Hepatocyte (in vitro differentiated cells): Measurements from ENCODE around the gene SPON1. TPM values are rescaled to one million over a fixed set of nuclear protein-coding genes. Genes with fewer than 3 reads are reported as not detected.
A peak's percentile ranks its signal among the peaks of the same experiment; 100 is the strongest.
"Not testable (repeated sequence)": the region's sequence is repeated elsewhere in the genome, so short reads cannot be mapped to it uniquely, and the experiment has no call there.

Source experiments
- DNase-seq: peaks from one replicate; pipeline ENCODE4 v3.0.0-alpha.2; 2016; ENCODE audit warnings: low spot score
- H2AFZ ChIP-seq: fragments of 200-600 bp; sonication (generic); 2 replicates; pipeline ENCODE4 v1.6.0; 2016; ENCODE audit warnings: antibody characterized with exemption, mild to moderate bottlenecking
- H3K27ac ChIP-seq: fragments of 200-600 bp; sonication (generic); 2 replicates; pipeline ENCODE4 v1.5.1; 2016; ENCODE audit warnings: mild to moderate bottlenecking
- H3K27me3 ChIP-seq: fragments of 200-600 bp; sonication (generic); 2 replicates; pipeline ENCODE4 v1.6.1; 2016
- H3K36me3 ChIP-seq: fragments of 200-600 bp; sonication (generic); replicated peaks from 2 replicates; pipeline ENCODE4 v1.5.1; 2016; ENCODE audit warnings: low read depth; ENCODE audit not compliant: insufficient read depth
- H3K4me1 ChIP-seq: fragments of 200-600 bp; sonication (generic); 2 replicates; pipeline ENCODE4 v1.5.1; 2016; ENCODE audit warnings: mild to moderate bottlenecking, moderate library complexity; ENCODE audit not compliant: insufficient read depth
- H3K4me2 ChIP-seq: fragments of 200-600 bp; sonication (generic); 2 replicates; pipeline ENCODE4 v1.6.0; 2016
- H3K4me3 ChIP-seq: fragments of 200-600 bp; sonication (generic); 2 replicates; pipeline ENCODE4 v1.5.1; 2016; ENCODE audit warnings: mild to moderate bottlenecking
- H3K79me2 ChIP-seq: fragments of 200-600 bp; sonication (generic); 2 replicates; pipeline ENCODE4 v1.6.0; 2017; ENCODE audit warnings: mild to moderate bottlenecking
- H3K9me2 ChIP-seq: fragments of 200-600 bp; sonication (generic); replicated peaks from 2 replicates; pipeline ENCODE4 v1.6.0; 2017; ENCODE audit warnings: mild to moderate bottlenecking; ENCODE audit not compliant: insufficient read depth
- H3K9me3 ChIP-seq: fragments of 200-600 bp; sonication (generic); 2 replicates; pipeline ENCODE4 v1.5.1; 2016; ENCODE audit warnings: low read depth, mild to moderate bottlenecking
- H4K20me1 ChIP-seq: fragments of 200-600 bp; sonication (generic); 2 replicates; pipeline ENCODE4 v1.6.0; 2016; ENCODE audit warnings: mild to moderate bottlenecking; ENCODE audit not compliant: insufficient read depth, poor library complexity, severe bottlenecking
- EZH2 ChIP-seq: fragments of 200-600 bp; sonication (generic); IDR thresholded peaks from 2 replicates; pipeline ENCODE4 v1.6.1; 2016; ENCODE audit warnings: antibody characterized with exemption, mild to moderate bottlenecking, borderline replicate concordance
- EZH2phosphoT487 ChIP-seq: fragments of 200-600 bp; sonication (generic); IDR thresholded peaks from one replicate; pipeline ENCODE4 v1.6.1; 2018; ENCODE audit warnings: antibody characterized with exemption, mild to moderate bottlenecking, low read depth, moderate library complexity; ENCODE audit not compliant: unreplicated experiment, severe bottlenecking
- WGBS: methylation state at CpG from one replicate; pipeline ENCODE4 v1.1.6; 2016; ENCODE audit warnings: low lambda C conversion rate; ENCODE audit errors: missing lambda C conversion rate; 5-methylcytosine and 5-hydroxymethylcytosine counted together
- polyA plus RNA-seq: library from polyadenylated mRNA; unstranded; fragments of >200 nt; fragmentation: Nextera tagmentation; extraction: Ambion mirVana; gene quantifications from 2 replicates; pipeline ENCODE4 v1.2.1, GENCODE V29; 2016
- total RNA-seq: library from RNA; depleted of rRNA; stranded (reverse); fragments of >200 nt; gene quantifications from 2 replicates; pipeline ENCODE4 v1.2.3, GENCODE V29; 2014
- TF ChIP-seq, protein P1 (sequence below): fragments of 200-600 bp; sonication (generic); IDR thresholded peaks from 2 replicates; pipeline ENCODE4 v1.5.1; 2016; ENCODE audit warnings: antibody characterized with exemption, mild to moderate bottlenecking; ENCODE audit not compliant: poor library complexity

The SPON1 gene
- total and polyA plus RNA-seq, 2 experiments from 2014 or later, result 47.8 to 73.1 TPM

DNA sequence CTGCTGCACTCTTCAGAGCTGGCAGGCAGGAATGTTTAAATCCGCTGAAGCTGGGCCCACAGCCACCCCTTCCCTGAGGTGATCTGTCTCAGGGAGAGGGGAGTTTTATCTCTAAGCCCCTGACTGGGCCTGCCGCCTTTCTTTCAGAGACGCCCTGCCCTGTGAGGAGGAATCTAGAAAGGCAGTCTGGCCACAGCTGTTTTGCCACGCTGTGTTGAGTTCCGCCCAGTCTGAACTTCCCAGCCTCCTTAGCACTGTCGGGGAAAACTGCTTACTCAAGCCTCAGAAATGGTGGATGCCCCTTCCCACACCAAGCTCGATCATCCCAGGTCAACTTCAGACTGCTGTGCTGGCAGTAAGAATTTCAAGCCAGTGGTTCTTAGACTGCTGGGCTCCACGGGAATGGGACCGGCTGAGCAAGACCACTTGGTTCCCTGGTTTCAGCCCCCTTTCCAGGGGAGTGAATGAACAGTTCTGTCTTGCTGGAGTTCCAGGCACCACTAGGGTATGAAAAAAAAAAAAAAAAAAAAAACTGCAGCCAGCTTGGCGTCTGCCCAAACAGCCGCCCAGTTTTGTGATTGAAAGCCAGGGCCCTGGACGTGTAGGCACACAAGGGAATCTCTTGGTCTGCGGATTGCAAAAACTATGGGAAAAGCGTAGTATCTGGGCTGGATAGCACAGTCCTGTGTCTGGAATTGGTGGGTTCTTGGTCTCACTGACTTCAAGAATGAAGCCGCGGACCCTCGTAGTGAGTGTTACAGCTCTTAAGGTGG is 127.4 kb downstream of the SPON1 start:
- H3K4me3 ChIP-seq, result no peak overlapping the region
- no peaks in the 10 kb centered on the region for H3K27me3 ChIP-seq
- peak; percentile 36 for DNase-seq
- H3K9me3 ChIP-seq, result no peaks in the 10 kb centered on the region
- no peak overlapping the region for H2AFZ ChIP-seq
- H3K4me2 ChIP-seq, result peak overlapping the region; percentile 33
- no peaks in the 10 kb centered on the region for H3K9me2 ChIP-seq
- peak overlapping the region; percentile 74 for H3K27ac ChIP-seq
- no peaks in the 10 kb centered on the region for H4K20me1 ChIP-seq
- TF ChIP-seq EZH2phosphoT487 (no peak), EZH2 (no peak)
- H3K36me3 ChIP-seq, result no peaks in the 10 kb centered on the region
- no peaks in the 10 kb centered on the region for H3K79me2 ChIP-seq
- H3K4me1 ChIP-seq, result no peaks in the 10 kb centered on the region
- 75% methylated on average over 17 of the region's 17 CpGs for WGBS

GRCh38 chr11:14090631-14091030 is 128.1 kb downstream of the SPON1 start:
- not testable (repeated sequence) for H3K9me2 ChIP-seq, H3K27me3 ChIP-seq, H3K36me3 ChIP-seq, H3K79me2 ChIP-seq, H2AFZ ChIP-seq, H4K20me1 ChIP-seq, H3K9me3 ChIP-seq, DNase-seq, H3K4me3 ChIP-seq, H3K4me1 ChIP-seq
- H3K4me2 ChIP-seq, result peak overlapping the region; percentile 33
- WGBS, result 69% methylated on average over 7 of the region's 9 CpGs
- H3K27ac ChIP-seq, result peak overlapping the region; percentile 74

- Histone ChIP-seq H3K4me2 (no peak overlapping the region), H3K27me3 (no peaks in the 10 kb centered on the region), H3K9me3 (no peaks in the 10 kb centered on the region), H3K36me3 (no peaks in the 10 kb centered on the region), H3K9me2 (no peaks in the 10 kb centered on the region), H2AFZ (no peak overlapping the region), H3K79me2 (no peaks in the 10 kb centered on the region), H4K20me1 (no peaks in the 10 kb centered on the region), H3K4me3 (no peak overlapping the region), H3K4me1 (no peaks in the 10 kb centered on the region), H3K27ac (no peak overlapping the region)
- DNase-seq, result no peak
- TF ChIP-seq EZH2phosphoT487, result no peak
- no peak for TF ChIP-seq EZH2
- TF ChIP-seq, protein P1, sequence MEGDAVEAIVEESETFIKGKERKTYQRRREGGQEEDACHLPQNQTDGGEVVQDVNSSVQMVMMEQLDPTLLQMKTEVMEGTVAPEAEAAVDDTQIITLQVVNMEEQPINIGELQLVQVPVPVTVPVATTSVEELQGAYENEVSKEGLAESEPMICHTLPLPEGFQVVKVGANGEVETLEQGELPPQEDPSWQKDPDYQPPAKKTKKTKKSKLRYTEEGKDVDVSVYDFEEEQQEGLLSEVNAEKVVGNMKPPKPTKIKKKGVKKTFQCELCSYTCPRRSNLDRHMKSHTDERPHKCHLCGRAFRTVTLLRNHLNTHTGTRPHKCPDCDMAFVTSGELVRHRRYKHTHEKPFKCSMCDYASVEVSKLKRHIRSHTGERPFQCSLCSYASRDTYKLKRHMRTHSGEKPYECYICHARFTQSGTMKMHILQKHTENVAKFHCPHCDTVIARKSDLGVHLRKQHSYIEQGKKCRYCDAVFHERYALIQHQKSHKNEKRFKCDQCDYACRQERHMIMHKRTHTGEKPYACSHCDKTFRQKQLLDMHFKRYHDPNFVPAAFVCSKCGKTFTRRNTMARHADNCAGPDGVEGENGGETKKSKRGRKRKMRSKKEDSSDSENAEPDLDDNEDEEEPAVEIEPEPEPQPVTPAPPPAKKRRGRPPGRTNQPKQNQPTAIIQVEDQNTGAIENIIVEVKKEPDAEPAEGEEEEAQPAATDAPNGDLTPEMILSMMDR, result no peak
- 53% methylated on average over 1 of the region's 1 CpG for WGBS
Observed at GRCh38 chr11:14093065-14093464, 130.5 kb downstream of the SPON1 start.

DNA sequence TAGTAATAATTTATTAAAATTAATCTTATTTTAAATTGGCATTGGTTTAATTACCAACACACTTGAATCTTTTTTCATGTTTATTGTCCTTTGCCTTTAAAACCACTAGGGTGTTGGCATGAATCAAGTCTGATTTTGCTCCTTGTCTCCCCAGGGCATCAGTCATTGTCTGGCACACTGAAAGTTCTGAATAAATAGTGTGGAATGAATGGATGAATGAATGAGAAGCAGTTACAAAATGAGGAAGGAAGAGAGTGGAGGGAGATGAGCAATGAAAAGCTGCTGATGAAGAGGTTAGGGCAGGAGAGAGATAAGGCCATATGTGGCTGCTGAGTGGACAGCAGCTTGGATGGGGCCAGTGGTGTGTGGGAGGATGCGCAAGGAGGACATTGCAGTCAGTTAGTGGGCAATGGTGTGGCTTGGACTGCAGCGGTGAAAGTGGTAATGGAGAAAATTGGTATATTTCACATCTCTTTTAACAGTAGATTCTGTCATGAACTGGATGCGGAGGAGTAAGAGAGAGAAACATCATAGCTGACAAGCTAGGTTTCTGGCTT is 132.0 kb downstream of the SPON1 start:
- H4K20me1 ChIP-seq, result no peaks in the 10 kb centered on the region
- H2AFZ ChIP-seq, result no peak overlapping the region
- no peaks in the 10 kb centered on the region for H3K4me1 ChIP-seq
- DNase-seq, result no peak
- no peak overlapping the region for H3K4me3 ChIP-seq
- TF ChIP-seq EZH2 (no peak), EZH2phosphoT487 (no peak)
- TF ChIP-seq, protein P1, result no peak
- H3K36me3 ChIP-seq, result no peaks in the 10 kb centered on the region
- H3K27me3 ChIP-seq, result no peaks in the 10 kb centered on the region
- H3K4me2 ChIP-seq, result no peak overlapping the region
- no peaks in the 10 kb centered on the region for H3K9me3 ChIP-seq
- 79% methylated on average over 3 of the region's 3 CpGs for whole genome bisulfite sequencing
- H3K79me2 ChIP-seq, result no peaks in the 10 kb centered on the region
- no peaks in the 10 kb centered on the region for H3K9me2 ChIP-seq
- no peak overlapping the region for H3K27ac ChIP-seq
